HepG2 (cell line): ENCODE measurements around the gene HS6ST1. TPM values are rescaled to one million over a fixed set of nuclear protein-coding genes. Genes with fewer than 3 reads are reported as not detected.

Experiments used
- CERS6 ChIP-seq: sonication (generic); formaldehyde crosslinking; IDR thresholded peaks from 2 replicates; pipeline ENCODE4 v1.5.0; 2020; ENCODE audit warnings: missing genetic modification reagents
- CREBL2 ChIP-seq: sonication (generic); formaldehyde crosslinking; IDR thresholded peaks from 2 replicates; pipeline ENCODE4 v1.8.1; 2023; ENCODE audit warnings: missing genetic modification reagents, mild to moderate bottlenecking, borderline replicate concordance
- ELK4 ChIP-seq: sonication (generic); formaldehyde crosslinking; IDR thresholded peaks from 2 replicates; pipeline ENCODE4 v1.9.0; 2021; ENCODE audit warnings: missing genetic modification reagents, borderline replicate concordance
- KLF15 ChIP-seq: sonication (generic); formaldehyde crosslinking; IDR thresholded peaks from 2 replicates; pipeline ENCODE4 v1.8.1; 2023; ENCODE audit warnings: borderline replicate concordance, mild to moderate bottlenecking, inconsistent platforms, missing genetic modification reagents, mixed read lengths
- RXRA ChIP-seq: sonication (generic); formaldehyde crosslinking; IDR thresholded peaks from 2 replicates; pipeline ENCODE4 v1.5.1; 2020; ENCODE audit warnings: missing genetic modification reagents
- SMAD3 ChIP-seq: sonication (generic); formaldehyde crosslinking; IDR thresholded peaks from 2 replicates; pipeline ENCODE4 v1.4.0; 2020; ENCODE audit warnings: missing genetic modification reagents
- SYNCRIP ChIP-seq: fragments of 200-400 bp; formaldehyde crosslinking; IDR thresholded peaks from 2 replicates; pipeline ENCODE4 v1.6.1; 2018; ENCODE audit warnings: mild to moderate bottlenecking, low read depth, low read length; ENCODE audit not compliant: insufficient read depth
- TP53 ChIP-seq: sonication (generic); formaldehyde crosslinking; conservative IDR thresholded peaks from 2 replicates; pipeline ENCODE4 v1.4.0; 2020; ENCODE audit warnings: missing genetic modification reagents
- U2AF1 ChIP-seq: fragments of 200-400 bp; formaldehyde crosslinking; optimal IDR thresholded peaks from 2 replicates; pipeline ENCODE3; 2017; ENCODE audit warnings: mild to moderate bottlenecking, low read depth, low read length
- ZMAT5 ChIP-seq: sonication (generic); formaldehyde crosslinking; IDR thresholded peaks from 2 replicates; pipeline ENCODE4 v1.5.0; 2020; ENCODE audit warnings: mild to moderate bottlenecking, low read depth, missing genetic modification reagents, borderline replicate concordance
- ZNF317 ChIP-seq: sonication (generic); formaldehyde crosslinking; IDR thresholded peaks from 2 replicates; pipeline ENCODE4 v1.5.0; 2020; ENCODE audit warnings: mild to moderate bottlenecking, missing genetic modification reagents
- ZNF572 ChIP-seq: sonication (generic); formaldehyde crosslinking; IDR thresholded peaks from 2 replicates; pipeline ENCODE4 v1.5.1; 2020; ENCODE audit warnings: mild to moderate bottlenecking, missing genetic modification reagents
- ZNF646 ChIP-seq: sonication (generic); formaldehyde crosslinking; IDR thresholded peaks from 2 replicates; pipeline ENCODE4 v1.9.0; 2021; ENCODE audit warnings: mild to moderate bottlenecking, missing genetic modification reagents
- ZNF777 ChIP-seq: sonication (generic); formaldehyde crosslinking; IDR thresholded peaks from 2 replicates; pipeline ENCODE4 v1.4.0; 2020; ENCODE audit warnings: missing genetic modification reagents
- polyA plus RNA-seq, 8 experiments: library from polyadenylated mRNA; depleted of rRNA in 3 of 8; stranded (reverse) in 7 of 8; unstranded in 1 of 8; fragments of >200 nt; fragmentation: Illumina TruSeq in 4 of 8; extraction: Trizol in 4 of 8; gene quantifications; 2 replicates each; pipeline versions ENCODE4 v1.2.1 to v1.2.3, GENCODE V29; 2011 to 2016; ENCODE audit warnings: low read depth in 4 of 8, missing spikeins in 1 of 8, mixed read lengths in 1 of 8; ENCODE audit not compliant: insufficient read depth in 1 of 8
- total RNA-seq, 5 experiments: library from RNA; depleted of rRNA; stranded (reverse); fragments of >200 nt; fragmentation: Illumina TruSeq; extraction: Trizol; gene quantifications; 2 replicates each; pipeline ENCODE4 v1.2.3, GENCODE V29; 2016; ENCODE audit warnings: low read depth in 1 of 5

Gene HS6ST1
- total and polyA plus RNA-seq, 2 of the 13 experiments (the other 11 are each of a cell fraction or from before 2014, with no cell fraction given): 34.5 to 84.6 TPM

GRCh38 chr2:128232965-128233789, 85.5 kb downstream of the HS6ST1 start (continued):
- TF ChIP-seq ZNF572 (CRISPR knock-in tag) (no peak), ZMAT5 (no peak), ELK4 (CRISPR knock-in tag) (no peak), SYNCRIP (no peak), SMAD3 (peak; percentile 4; the same call in 1 of the 2 replicates), CREBL2 (CRISPR knock-in tag) (peak; percentile 51; the same call in 1 of the 2 replicates), U2AF1 (peak; percentile 86), ZNF317 (CRISPR knock-in tag) (peak; percentile 89), KLF15 (no peak; the same call in 1 of the 2 replicates), RXRA (CRISPR knock-in tag) (peak; percentile 80), TP53 (CRISPR knock-in tag) (no peak), ZNF646 (CRISPR knock-in tag) (no peak), ZNF777 (peak; percentile 64), CERS6 (CRISPR knock-in tag) (no peak)
